Lung (tissue), 12 donors: ENCODE data around the gene MOK. TPM values are rescaled to one million over a fixed set of nuclear protein-coding genes. Genes with fewer than 3 reads are reported as not detected.

Source experiments
- ATAC-seq: fragments of 200-7000 bp; cut with Tn5 transposase; one replicate; pipeline ENCODE4 v1.9.1; 2020; ENCODE audit warnings: moderate number of reproducible peaks; ENCODE audit not compliant: insufficient read depth, low FRiP score
- DNase-seq, 3 donors: peaks; one replicate each; pipeline ENCODE4 v3.0.0-alpha.2; 2013 to 2017
- H3K27ac ChIP-seq, 2 donors: one replicate each; pipeline ENCODE4 v1.5.1; 2013; ENCODE audit warnings: mild to moderate bottlenecking in 2 of 2, moderate library complexity in 2 of 2, control low read depth in 1 of 2, inconsistent platforms in 1 of 2, low read depth in 1 of 2, low read length in 1 of 2
- H3K27me3 ChIP-seq, 3 donors: one replicate each; pipeline ENCODE4 v1.5.1; 2013; ENCODE audit warnings: low read length in 2 of 3; ENCODE audit not compliant: control insufficient read depth in 3 of 3, insufficient read depth in 3 of 3
- H3K36me3 ChIP-seq, 4 donors: one replicate each; pipeline ENCODE4 v1.5.1; 2013; ENCODE audit warnings: low read length in 4 of 4, mild to moderate bottlenecking in 1 of 4, moderate library complexity in 1 of 4; ENCODE audit not compliant: control insufficient read depth in 4 of 4, insufficient read depth in 4 of 4
- H3K4me1 ChIP-seq, 5 donors: one replicate each; pipeline ENCODE4 v1.5.1; 2013; ENCODE audit warnings: low read length in 5 of 5, mild to moderate bottlenecking in 2 of 5, moderate library complexity in 1 of 5; ENCODE audit not compliant: control insufficient read depth in 5 of 5, insufficient read depth in 5 of 5
- H3K4me3 ChIP-seq: one replicate; pipeline ENCODE4 v1.5.1; 2013; ENCODE audit warnings: mild to moderate bottlenecking, control low read depth, moderate library complexity
- H3K9ac ChIP-seq, 2 donors: one replicate each; pipeline ENCODE4 v1.5.1; 2013; ENCODE audit warnings: low read length in 2 of 2, control low read depth in 1 of 2; ENCODE audit not compliant: insufficient read depth in 1 of 2
- H3K9me3 ChIP-seq, 4 donors: one replicate each; pipeline ENCODE4 v1.5.1; 2013; ENCODE audit warnings: low read length in 3 of 4, mild to moderate bottlenecking in 1 of 4, moderate library complexity in 1 of 4; ENCODE audit not compliant: control insufficient read depth in 4 of 4, insufficient read depth in 3 of 4
- WGBS, 2 donors: extraction: QIAGEN DNeasy Blood & Tissue Kit; methylation state at CpG; one replicate each; pipeline ENCODE4 v1.1.7; 2013; 5-methylcytosine and 5-hydroxymethylcytosine counted together
- polyA plus RNA-seq, 2 donors: library from polyadenylated mRNA; stranded (reverse); fragments of 200-250 nt; gene quantifications; one replicate each; pipeline ENCODE4 v1.2.1, GENCODE V29; 2013
- total RNA-seq, 2 donors: library from RNA; depleted of rRNA in 1 of 2; stranded (reverse); fragments of >200 nt in 1 of 2; gene quantifications; one replicate each; pipeline ENCODE4 v1.2.1, GENCODE V29; 2014 to 2021
- TF ChIP-seq, protein P1 (sequence below): IDR thresholded peaks from 2 replicates; pipeline ENCODE4 v1.5.1; 2012; ENCODE audit warnings: mild to moderate bottlenecking; ENCODE audit errors: control extremely low read depth, extremely low read depth
- donor health status: control.
- donor health status: control.
- donor health status: Bipolar disorder and iron deficiency.
- donor health status: healthy.
- donor health status: DM: yes; HTN: yes; CAD: no.

Gene MOK
- total and polyA plus RNA-seq, 4 donors: 11.1 to 35.4 (median 25.4) TPM

DNA sequence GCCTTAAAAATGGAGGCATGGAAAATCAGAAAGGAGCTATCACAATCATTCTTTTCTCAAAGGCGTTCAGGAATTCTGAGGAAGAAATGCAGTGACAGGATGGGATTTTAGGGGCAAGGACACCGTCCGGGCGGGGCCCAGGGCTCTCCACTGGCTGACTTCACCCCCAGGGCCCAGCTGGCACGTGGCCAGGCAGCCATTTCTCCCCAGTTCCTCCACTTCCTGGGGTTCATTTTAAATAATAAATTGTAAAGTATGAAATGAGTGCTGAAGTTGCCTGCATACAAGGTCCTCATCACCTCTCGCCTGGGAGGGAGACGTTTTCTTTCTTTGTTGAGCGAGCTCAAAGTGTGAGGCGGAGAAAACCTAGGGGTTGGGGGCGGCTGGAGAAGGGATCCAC, 91.5 kb downstream of the MOK start:
- Histone ChIP-seq H3K36me3 (peaks cover 0 to 27% (median 15%) of the 10 kb centered on the region in 4 donors), H3K9ac (no peak overlapping the region), H3K4me1 (peaks cover 0 to 16% (median 0%) of the 10 kb centered on the region in 5 donors), H3K4me3 (no peak overlapping the region), H3K27me3 (no peaks in the 10 kb centered on the region), H3K27ac (no peak overlapping the region), H3K9me3 (no peaks in the 10 kb centered on the region)
- TF ChIP-seq, protein P1, sequence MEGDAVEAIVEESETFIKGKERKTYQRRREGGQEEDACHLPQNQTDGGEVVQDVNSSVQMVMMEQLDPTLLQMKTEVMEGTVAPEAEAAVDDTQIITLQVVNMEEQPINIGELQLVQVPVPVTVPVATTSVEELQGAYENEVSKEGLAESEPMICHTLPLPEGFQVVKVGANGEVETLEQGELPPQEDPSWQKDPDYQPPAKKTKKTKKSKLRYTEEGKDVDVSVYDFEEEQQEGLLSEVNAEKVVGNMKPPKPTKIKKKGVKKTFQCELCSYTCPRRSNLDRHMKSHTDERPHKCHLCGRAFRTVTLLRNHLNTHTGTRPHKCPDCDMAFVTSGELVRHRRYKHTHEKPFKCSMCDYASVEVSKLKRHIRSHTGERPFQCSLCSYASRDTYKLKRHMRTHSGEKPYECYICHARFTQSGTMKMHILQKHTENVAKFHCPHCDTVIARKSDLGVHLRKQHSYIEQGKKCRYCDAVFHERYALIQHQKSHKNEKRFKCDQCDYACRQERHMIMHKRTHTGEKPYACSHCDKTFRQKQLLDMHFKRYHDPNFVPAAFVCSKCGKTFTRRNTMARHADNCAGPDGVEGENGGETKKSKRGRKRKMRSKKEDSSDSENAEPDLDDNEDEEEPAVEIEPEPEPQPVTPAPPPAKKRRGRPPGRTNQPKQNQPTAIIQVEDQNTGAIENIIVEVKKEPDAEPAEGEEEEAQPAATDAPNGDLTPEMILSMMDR: no peak
- WGBS, 2 donors: 91 to 93% methylated on average over 10 of the region's 10 CpGs
- DNase-seq (no peak), ATAC-seq (no peak)

DNA sequence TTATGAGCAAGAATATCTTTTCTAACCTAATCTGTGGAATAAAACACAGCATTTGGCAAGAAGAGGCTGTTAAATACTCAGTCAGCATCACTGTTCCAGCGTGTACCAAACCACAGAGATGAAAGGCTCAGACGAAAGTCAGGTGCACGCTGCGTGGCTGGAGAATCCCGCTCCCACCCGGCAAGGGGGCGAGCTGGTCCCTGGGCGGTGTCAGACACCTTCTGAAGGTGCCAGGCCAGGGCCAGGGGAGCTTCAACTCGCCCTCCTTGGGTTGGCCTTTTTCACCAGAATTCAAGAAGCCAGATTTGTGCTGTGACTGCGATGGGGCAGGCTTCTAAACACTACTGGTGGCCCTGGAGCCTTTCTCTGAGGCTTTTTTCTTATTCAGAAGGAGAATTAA, 92.1 kb downstream of the MOK start:
- DNase-seq (no peak), ATAC-seq (no peak)
- Histone ChIP-seq H3K4me1 (peaks cover 0 to 16% (median 0%) of the 10 kb centered on the region in 5 donors), H3K27ac (no peak overlapping the region), H3K36me3 (peaks cover 0 to 28% (median 16%) of the 10 kb centered on the region in 4 donors), H3K27me3 (no peaks in the 10 kb centered on the region), H3K9ac (no peak overlapping the region), H3K4me3 (no peak overlapping the region), H3K9me3 (no peaks in the 10 kb centered on the region)
- TF ChIP-seq, protein P1: no peak
- WGBS, 2 donors: 95 to 97% methylated on average over 10 of the region's 10 CpGs

DNA sequence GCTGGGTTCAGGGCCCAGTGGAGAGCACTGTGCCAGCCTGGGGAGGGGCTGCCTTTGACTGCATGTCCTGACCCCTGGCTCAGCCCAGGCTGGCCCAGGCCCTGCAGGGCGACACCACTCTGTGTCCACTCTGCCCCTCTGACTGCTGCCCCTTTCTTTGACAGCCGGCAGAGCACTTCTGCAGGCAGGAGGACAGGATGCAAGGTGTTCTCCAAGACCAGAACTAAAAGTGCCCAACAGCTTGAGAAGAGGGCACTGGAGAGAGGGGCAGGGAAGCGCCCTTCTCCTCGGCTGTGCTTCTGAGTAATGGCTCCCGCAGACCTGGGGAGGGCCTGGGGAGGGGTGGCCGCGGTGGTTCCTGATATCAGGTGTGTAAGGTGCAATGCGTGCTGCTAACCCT, 92.6 kb downstream of the MOK start:
- Histone ChIP-seq H3K27ac (no peak overlapping the region), H3K9me3 (no peaks in the 10 kb centered on the region), H3K4me3 (no peak overlapping the region), H3K27me3 (no peaks in the 10 kb centered on the region), H3K9ac (no peak overlapping the region), H3K36me3 (peaks cover 0 to 30% (median 16%) of the 10 kb centered on the region in 4 donors), H3K4me1 (peaks cover 0 to 16% (median 0%) of the 10 kb centered on the region in 5 donors)
- WGBS, 2 donors: 94 to 95% methylated on average over 8 of the region's 8 CpGs
- DNase-seq: no peak
- no peak for ATAC-seq
- TF ChIP-seq, protein P1: no peak

DNA sequence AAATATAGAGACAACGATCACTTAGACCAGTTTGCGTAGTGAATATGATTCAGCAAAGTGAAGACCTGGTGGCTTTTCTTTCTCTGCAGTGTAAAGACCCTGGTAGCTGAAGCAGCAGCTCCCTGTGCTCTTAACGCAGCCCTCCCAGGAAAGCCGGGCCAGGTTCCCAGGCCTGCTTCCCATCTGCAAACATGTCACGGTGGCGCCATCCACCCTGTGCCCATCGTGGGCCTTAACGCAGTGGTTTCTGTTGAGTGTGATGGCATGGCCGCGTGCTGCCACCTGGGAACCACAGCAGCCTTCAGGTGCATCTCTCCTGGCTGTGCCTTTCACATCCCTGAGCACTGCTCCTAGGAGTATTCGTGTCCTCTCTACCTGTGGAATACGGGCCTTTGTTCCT, 93.7 kb downstream of the MOK start:
- H3K4me1 ChIP-seq: peaks cover 0 to 16% (median 0%) of the 10 kb centered on the region in 5 donors
- no peak overlapping the region for H3K4me3 ChIP-seq
- ATAC-seq (no peak), DNase-seq (no peak)
- no peaks in the 10 kb centered on the region for H3K9me3 ChIP-seq
- peaks cover 0 to 30% (median 20%) of the 10 kb centered on the region in 4 donors for H3K36me3 ChIP-seq
- H3K27ac ChIP-seq: no peak overlapping the region
- no peaks in the 10 kb centered on the region for H3K27me3 ChIP-seq
- H3K9ac ChIP-seq: no peak overlapping the region
- 94 to 95% methylated on average over 12 of the region's 12 CpGs for WGBS, 2 donors
- TF ChIP-seq, protein P1: no peak
